ENCODE measurements around the gene TOR1AIP2.
A peak's percentile ranks its signal among the peaks of the same experiment; 100 is the strongest.

The TOR1AIP2 gene

GRCh38 chr1:179877586-179878265 is at the start of gene TOR1AIP2:
Gene TOR1AIP2, minus strand, starts transcription at chr1:179877803. Its CDS starts 25,138 bp downstream, at chr1:179852665.
- peak; percentile 53 to 82 for DNase-seq

GRCh38 chr1:179926850-179927205 is 49.2 kb upstream of the TOR1AIP2 start:
- DNase-seq, result no peak

- DNase-seq, result no peak
These were observed 48.6 kb upstream of the TOR1AIP2 start for GRCh38 chr1:179925922-179926849.

- DNase-seq, result no peak
These were observed 47.7 kb upstream of the TOR1AIP2 start for GRCh38 chr1:179925302-179925701.

GRCh38 chr1:179924268-179924667 is 46.7 kb upstream of the TOR1AIP2 start:
- DNase-seq, result no peak

- DNase-seq, result no peak
These were observed 45.4 kb upstream of the TOR1AIP2 start for GRCh38 chr1:179923029-179923428.

- DNase-seq, result no peak
These were observed 44.6 kb upstream of the TOR1AIP2 start for GRCh38 chr1:179921981-179922872.

- no peak for DNase-seq
These were observed 43.9 kb upstream of the TOR1AIP2 start for GRCh38 chr1:179921472-179921871.

- DNase-seq, result no peak
These were observed 40.2 kb upstream of the TOR1AIP2 start for GRCh38 chr1:179917601-179918429.

- no peak for DNase-seq
These were observed 34.2 kb upstream of the TOR1AIP2 start for GRCh38 chr1:179911812-179912211.

- no peak for DNase-seq
These were observed 33.3 kb upstream of the TOR1AIP2 start for GRCh38 chr1:179910934-179911333.

- no peak for DNase-seq
These were observed 12.0 kb upstream of the TOR1AIP2 start for GRCh38 chr1:179889589-179889988.

- DNase-seq, result no peak
These were observed 10.5 kb upstream of the TOR1AIP2 start for GRCh38 chr1:179888071-179888470.

GRCh38 chr1:179883745-179884138 is 6.1 kb upstream of the TOR1AIP2 start:
- peak in 1 of 2 experiments; percentile 7 for DNase-seq

GRCh38 chr1:179883040-179883744 is 5.6 kb upstream of the TOR1AIP2 start:
- DNase-seq, result peak in 1 of 2 experiments; percentile 87

- DNase-seq, result peak; percentile 93 to 98
These were observed 4.8 kb upstream of the TOR1AIP2 start, which contains the start of gene TOR1AIP1 for GRCh38 chr1:179882253-179883039. Gene TOR1AIP1, plus strand, starts transcription at chr1:179882285. Its CDS starts 218 bp downstream, at chr1:179882503.

GRCh38 chr1:179881642-179882252 is 4.1 kb upstream of the TOR1AIP2 start:
- DNase-seq, result peak; percentile 79 to 82

- no peak for DNase-seq
These were observed 2.2 kb upstream of the TOR1AIP2 start for GRCh38 chr1:179879797-179880196.

GRCh38 chr1:179876300-179876715 is 1.3 kb downstream of the TOR1AIP2 start:
- no peak for DNase-seq
